ENCODE measurements around the gene CCDC28A. TPM values are rescaled to one million over a fixed set of nuclear protein-coding genes. Genes with fewer than 3 reads are reported as not detected.

CCDC28A gene
- total RNA-seq, 1 donor from 2014 or later: 19.7 TPM

DNA sequence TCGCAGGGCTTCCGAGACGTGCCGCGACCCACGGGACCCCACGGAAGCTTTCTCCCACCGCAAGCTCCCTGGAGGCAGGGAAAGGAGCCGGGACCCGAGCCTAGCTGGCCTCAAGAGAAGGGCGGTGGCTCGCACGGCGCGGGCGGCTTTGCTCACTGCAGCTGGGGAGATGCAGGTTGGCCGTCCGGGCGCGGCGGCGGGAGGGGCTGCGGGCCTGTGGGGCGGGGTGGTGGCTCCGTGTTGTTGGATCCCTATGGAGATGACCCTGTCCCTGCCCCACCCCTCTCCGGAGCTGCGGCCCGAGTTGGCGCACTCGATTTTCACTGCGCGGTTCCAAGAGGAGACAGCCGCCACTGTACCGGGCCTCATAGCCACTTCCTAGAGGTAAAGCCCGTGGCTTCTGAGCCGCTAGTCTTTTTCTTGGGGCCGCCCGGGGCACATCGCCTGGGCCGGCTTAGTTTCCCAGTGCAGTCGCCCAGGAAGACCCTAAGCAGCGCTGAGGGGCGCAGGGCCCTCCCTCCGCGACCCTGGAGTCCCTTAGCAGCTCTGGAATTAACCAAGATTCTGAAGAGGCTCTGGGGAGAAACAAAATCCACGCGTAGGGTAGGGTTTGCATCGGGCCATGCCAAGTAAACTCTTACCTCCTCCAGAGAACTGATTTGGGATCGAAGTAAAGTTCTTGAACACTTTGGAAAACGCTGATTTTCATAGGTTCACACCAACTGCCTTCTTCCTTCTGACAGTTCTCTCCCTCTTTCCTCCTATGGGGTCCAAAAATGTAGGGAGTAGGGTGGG lies 22.4 kb downstream of the CCDC28A start, which contains the start of gene ECT2L:
ECT2L (plus strand) TSS at position 279 of the 795 bp plus-strand sequence. CDS start 17,188 bp downstream, outside the sequence.
- intact Hi-C loops (cut with micrococcal nuclease): no loop called here

DNA sequence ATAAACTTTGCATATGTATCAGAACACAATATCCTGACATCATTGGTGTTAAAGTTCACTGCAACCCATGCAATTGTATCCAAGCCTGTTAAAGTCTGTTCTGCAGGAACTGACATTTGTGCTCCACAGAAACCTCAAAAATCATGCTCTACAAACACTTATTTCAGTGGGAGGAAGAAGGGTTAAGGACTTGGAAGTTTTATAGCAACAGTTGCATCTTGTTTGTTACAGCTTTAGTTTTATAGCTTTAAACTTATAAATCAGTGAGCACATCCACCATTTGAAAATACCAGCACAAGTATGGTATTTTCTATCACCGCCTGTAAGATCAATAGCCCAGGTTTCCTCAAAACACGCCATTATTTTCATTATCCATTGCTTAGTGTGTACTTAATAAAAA lies 23.2 kb downstream of the CCDC28A start:
- intact Hi-C loops (cut with micrococcal nuclease): no loop called here

DNA sequence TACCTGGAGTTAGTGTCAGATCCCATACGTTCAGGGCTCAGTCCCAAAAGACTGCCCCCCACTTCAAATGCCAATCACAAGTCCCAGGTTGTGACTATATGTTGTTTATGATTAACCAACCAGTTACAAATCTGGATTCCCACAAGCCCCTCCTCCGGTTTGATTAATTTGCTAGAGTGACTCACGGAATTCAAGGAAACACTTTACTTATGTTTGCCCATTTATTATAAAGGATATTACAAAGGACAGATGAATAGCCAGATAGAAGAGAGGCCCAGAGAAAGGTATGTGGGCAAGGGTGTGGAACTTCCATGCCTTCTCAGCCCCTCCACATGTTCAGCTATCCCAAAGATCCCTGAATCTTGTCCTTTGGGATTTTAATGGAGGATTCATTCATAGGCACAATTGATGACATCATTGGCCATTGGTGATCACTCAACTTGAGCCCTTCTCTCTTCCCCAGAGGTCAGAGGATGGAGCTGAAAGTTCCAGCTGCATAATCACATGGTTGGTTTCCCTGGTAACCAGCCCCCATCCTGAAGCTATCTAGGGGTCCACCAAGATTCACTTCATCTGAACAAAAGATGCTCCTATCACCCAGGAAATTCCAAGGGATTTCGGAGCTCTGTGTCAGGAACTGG lies 24.4 kb downstream of the CCDC28A start:
- intact Hi-C loops (cut with micrococcal nuclease): no loop called here

DNA sequence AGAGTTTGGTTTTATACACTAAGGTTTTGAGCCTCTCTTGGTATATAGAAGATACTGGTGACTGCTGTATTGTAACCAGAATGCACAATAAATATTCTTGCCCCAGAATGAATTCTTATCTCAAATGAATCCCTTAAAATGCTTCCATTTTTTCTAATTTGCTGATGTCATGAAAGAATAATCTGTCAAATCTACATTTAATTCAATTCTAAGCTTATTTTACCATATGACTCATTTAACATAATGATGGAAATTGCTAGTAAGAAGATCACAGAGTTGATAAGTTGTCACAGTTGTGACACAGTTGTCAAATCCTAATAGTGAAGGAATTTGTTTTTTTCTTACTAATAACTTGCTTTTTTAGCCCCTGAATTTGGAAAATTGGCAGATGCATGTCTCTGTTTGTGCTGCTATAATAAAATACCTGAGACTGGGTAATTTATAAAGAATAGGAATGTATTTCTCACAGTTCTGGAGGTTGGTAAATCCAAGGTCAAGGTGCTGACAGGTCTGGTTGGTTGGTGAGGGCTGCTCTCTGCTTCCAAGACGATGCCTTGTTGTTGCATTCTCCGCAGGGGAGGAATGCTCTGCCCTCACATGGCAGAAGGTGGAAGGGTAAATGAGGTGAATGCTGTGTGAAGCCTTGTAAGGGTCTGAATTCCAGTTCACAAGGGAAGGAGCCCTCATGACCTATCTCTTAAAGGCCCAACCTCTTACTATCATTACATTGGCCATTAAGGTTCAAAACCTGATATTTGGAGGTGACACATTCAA lies 27.0 kb downstream of the CCDC28A start:
- intact Hi-C loops (cut with micrococcal nuclease): no loop called here

DNA sequence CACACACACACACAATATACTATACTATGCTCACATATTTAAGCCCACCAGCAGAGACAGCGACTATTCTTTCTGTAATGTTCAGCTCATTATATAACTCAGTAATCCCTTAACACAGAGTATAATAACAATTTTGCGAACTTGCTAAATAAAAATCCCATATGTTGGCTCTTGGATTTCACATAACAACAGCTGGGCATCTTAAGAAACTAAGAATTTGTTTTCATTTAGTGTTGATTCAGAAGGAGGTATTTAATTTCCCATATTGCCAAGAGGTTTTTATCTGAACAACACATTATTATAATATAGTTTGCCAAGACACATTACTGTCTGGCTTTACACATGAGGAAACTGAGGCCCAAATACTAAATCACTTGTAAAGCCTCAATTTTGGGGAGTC lies 29.8 kb downstream of the CCDC28A start:
- intact Hi-C loops (cut with micrococcal nuclease): no loop called here

DNA sequence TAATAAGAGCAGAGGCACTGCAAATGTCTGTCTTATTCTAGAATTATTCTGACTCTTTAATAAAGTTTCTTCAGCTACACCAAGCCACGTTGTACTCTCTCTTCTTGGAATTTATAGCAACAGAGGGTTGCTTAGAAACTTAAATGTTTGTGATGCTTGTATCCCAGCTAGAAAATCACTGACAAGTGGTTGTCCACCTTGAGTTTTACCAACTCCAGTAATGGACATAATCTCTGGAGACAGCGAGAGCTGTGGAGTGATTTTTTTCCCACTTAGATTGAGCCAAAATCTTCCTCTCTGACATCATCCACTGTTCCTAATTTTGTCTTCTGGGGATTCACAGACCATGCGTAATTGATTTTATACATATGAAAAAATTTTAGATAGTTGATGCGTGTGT lies 30.3 kb downstream of the CCDC28A start:
- intact Hi-C loops (cut with micrococcal nuclease): no loop called here

DNA sequence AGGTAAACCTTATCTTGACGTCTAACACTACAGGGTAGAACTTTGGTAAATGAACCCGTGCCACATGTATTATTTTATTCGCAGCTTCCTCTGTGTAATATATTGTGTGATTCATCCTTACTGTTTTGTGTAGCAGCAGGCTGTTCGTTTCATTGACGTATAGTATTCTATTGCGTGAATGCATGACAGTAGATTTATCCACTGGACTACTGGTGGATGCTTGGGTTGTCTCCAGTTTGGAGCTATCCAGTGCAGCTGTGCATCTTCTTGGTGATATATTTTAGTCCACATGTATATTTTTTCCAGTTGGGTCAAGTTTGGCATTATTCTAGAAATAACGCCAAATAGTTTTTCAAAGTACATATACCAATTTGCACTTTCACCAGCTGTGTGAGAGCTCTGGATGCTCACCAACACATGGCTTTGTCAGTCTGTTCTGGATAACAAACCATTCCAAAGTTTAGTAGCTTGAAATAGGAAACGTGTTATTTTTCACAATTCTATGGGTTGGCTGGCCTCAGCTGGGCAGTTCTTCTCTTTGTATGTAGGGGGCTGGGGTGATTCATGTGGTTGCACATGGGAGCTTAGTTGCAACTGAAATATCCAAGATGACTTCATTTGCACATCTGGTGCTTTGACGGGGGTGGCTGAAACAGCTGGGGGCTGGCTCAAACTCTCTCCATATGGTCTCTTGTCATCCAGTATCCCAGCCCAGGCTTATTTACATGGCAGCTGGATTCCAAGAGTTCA lies 31.6 kb downstream of the CCDC28A start:
- intact Hi-C loops (cut with micrococcal nuclease): no loop called here

DNA sequence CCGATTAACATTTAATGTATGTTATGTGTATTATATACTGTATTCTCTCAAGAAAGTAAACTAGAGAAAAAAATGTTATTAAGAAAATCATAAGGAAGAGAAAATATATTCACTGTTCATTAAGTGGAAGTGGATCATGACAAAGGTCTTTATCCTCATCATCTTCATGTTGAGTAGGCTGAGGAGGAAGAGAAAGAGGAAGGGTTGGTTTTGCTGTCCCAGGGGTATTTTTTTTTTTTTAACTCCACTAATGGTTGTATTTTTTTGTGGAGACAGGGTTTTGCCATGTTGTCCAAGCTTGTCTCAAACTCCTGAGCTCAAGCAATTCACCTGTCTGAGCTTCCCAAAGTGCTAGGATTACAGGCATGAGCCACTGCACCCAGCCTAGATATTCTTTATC lies 33.3 kb downstream of the CCDC28A start:
- intact Hi-C loops (cut with micrococcal nuclease): no loop called here

DNA sequence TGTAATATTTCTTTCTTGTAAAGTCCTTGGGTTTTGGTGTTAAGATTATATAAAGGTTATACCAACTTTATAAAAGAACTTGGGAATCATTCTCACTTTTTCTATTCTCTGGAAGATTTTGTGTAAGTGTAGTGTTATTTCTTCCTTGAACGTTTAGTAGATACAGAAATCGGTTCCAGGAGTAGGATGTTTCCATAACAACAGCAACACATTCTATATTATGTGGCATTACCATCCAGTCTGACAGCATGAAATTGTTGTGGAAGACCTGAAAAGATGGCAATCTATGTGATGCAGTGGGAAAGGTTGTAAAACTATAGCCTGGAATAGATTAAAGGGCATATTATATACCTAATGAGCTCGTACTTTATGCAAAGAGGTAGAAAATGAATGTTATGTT lies 36.1 kb downstream of the CCDC28A start:
- intact Hi-C loops (cut with micrococcal nuclease): loop anchor here (10.0 kb wide), 2 partner anchors 325 to 415 kb away; partner anchors contain the start of gene HECA

DNA sequence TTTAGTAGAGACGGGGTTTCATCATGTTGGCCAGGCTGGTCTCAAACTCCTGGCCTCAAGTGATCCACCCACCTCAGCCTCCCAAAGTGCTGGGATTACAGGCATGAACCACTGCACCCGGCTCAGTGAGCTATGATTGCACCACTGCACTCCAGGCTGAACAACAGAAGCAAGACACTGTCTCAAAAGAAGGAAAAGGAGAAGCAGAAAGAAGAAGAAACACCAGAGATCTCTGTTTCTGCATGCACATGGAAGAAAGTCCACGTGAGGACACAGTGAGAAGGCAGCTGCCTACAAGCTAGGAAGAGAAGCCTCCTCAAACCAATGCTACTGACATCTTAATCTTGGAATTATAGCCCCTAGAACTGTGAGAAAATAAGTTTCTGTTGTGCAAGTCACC lies 38.3 kb downstream of the CCDC28A start:
- intact Hi-C loops (cut with micrococcal nuclease): loop anchor here (10.0 kb wide), 2 partner anchors 323 to 413 kb away; partner anchors contain the start of gene HECA

DNA sequence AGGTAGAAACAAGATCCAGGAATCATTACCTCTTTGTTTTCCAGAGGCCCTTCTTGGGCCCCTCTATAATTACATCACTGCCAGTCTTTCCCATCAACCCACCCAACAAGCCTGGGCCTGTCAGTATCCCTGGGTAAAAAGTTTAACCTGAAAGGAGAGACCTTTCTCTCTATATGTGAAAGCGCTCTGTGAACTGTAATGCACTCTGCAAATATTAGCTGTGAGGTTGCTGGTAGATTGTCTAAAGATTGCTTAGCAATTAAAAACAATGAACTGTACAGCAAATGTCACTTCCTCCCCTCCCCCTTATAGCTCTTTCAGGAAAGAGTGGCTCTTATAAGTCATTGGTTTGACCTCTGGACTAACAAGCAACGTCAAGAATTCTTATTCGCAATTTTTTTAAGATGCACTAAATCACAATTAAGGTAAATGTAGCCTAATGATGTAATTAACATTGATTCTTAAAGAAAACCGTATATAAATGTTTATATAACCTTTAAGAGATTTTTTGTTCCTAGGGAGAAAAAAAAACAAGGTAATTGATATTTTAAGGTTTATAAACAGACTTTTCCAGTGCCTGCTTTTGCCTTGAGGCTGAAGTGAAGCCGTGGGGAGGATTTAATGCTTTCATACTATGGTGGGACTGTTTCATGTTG lies 40.7 kb downstream of the CCDC28A start:
- intact Hi-C loops (cut with micrococcal nuclease): loop anchor here (10.0 kb wide), 2 partner anchors 320 to 410 kb away; partner anchors contain the start of gene HECA

DNA sequence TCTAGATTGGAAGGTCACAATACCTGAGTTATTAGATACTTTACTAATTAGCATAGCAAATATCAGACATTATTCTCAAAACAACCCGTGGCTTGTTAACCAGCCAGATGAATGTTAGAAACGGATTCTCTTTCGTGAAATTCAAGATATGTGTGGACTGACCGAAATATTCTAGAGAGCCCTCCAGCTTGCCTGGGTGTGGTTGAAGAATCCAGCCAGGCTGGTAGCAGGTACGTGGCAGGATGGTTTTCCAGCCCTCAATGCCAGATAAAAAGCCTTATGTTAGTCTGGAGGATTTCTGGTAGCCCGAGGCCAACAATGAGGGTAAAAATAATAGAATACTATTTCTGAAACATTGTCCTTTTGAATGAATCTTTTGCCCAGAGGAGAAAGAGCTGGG lies 41.7 kb downstream of the CCDC28A start:
- intact Hi-C loops (cut with micrococcal nuclease): loop anchor here (5.0 to 10.0 kb wide), 4 partner anchors 297 to 477 kb away; partner anchors contain the start of genes HECA and TXLNB

DNA sequence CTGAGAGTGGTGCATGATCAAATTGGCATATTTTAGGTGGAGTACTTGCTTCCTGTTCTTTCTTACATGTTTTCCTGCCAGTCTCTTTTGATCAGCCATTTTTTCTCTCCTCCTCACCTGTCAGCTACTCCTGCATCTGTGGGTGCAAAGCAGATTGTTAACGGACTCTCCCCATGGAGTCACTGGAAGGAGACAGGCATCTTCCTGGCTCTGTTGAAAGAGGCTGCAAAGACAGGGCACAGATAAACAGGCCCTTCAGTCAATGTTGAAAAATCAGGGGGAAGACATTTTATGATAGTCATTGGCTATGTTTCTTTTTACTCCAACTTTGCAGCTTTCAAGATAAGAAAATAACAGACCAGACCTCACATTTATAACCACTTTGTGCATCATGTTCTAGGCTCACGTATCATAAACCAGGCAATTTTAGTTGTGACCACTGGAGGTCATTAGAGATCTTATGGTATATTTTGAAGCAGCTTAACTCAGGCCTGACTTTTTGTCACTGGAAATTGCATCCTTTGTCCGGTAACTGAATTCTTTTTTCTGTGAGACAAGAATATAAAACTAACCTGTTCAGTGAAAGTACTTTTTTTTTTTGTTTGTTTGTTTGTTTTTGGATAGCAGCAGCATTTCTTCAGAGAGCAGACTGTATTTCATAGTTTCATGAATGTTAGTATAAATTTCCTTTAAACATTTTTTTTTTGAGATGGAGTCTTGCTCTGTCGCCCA lies 42.4 kb downstream of the CCDC28A start:
- intact Hi-C loops (cut with micrococcal nuclease): loop anchor here (1.0 to 10.0 kb wide), 6 partner anchors 172 to 548 kb away; partner anchors contain the start of genes HECA, REPS1 and TXLNB

DNA sequence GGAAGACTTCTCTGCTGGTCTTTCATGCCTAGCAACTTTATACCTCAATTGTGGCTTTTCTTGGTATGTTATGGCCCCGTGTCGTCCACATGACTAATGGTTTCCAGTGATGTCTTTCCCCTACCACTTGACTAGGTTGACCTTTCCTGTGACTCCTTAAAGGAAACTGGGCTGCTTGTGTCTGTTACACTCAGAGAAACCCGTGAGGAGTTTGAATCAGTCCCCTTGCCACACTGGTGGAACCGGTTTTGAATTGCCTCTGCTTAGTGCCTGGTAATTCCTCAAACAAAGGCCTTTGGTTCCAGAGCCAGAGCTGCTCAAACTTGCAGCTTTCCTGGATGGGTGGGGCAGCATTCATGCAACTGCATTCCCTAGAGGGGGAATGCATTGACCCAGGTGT lies 44.2 kb downstream of the CCDC28A start:
- intact Hi-C loops (cut with micrococcal nuclease): loop anchor here (5.0 to 10.0 kb wide), 4 partner anchors 295 to 475 kb away; partner anchors contain the start of genes HECA and TXLNB

DNA sequence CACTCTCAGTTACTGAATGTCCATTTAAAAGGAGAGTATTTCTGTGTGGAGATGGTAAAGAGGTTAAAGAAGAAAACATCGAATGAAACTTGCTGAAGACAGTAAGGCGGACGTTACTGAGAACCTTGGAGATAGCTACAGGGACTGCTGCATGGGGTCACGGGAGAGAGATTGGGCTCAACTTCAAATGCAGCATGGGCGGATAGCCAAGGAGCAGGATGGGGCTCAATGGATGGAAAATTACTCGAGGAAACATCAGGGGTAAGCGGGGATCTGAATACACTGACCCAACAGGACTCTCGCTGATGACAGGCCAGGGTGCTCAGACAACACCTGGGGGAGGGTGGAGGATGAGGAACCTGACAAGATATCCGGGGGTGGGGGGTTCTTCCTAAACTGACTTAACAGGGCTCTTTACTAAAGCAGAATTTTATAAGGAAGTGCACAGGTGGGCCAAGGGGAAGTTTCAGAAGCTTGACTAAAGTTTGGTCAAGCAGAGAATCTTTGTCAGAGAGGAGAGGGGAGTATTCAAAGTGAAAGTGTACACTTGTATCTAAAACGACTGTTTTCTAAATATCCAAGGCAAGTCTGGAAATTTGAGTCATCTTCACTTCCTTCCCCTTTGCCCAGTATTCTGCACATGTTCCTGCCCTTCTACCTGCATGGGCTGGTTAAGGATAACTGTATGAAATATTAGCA lies 45.1 kb downstream of the CCDC28A start:
- intact Hi-C loops (cut with micrococcal nuclease): loop anchor here (5.0 to 10.0 kb wide), 4 partner anchors 294 to 474 kb away; partner anchors contain the start of genes HECA and TXLNB

DNA sequence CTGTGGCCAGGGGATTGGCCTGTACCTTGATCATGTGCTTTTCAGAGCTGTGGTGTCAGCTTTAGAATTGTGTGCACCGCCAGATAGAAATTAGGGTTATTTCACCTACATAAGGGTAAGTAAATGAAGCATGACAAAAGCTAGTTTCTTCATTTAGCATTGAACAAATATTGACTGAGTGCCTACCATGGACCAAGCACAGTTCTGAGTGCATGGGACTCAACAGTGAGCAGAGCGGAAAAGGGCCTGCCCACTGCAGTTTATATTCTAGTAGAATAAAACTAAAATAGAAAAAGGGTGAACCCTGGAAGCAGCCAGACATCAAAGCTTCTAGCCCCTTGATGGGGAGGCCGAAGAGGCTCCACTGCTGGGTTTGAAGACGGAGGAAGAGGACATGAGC lies 48.0 kb downstream of the CCDC28A start:
- intact Hi-C loops (cut with micrococcal nuclease): no loop called here

DNA sequence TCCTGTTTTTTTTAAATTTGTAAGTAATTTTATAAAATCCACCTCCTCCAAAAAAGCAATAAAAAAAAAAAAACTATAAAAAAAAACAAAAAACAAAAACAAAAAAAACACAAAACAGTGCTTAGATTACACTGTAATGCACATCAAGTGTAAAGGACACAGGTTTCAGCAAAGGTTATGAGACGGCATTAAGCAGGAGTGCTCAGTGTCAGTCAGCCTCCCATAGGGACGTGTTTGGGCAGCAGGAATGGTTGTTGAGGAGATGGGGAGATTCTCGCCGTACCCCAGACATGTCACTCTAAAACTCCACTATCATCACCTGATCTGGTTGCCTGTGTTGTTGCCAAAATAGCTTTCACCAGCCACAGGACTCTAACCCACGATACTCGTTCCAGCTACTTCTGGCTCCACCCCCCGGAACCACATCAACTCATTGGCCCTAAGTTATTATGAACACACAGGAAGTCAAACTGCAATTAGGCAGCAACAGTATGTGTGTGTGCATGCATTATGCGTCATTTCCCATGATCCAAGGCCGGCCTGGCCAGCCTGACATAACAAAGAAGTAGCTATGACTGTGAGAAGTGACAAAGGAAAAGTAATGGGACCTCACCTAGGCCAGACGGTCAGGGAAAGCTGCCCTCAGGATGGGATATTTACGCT lies 51.0 kb downstream of the CCDC28A start:
- intact Hi-C loops (cut with micrococcal nuclease): loop anchor here (2.0 kb wide), 1 partner anchor 204 kb away; the partner anchor contains the start of gene ABRACL

DNA sequence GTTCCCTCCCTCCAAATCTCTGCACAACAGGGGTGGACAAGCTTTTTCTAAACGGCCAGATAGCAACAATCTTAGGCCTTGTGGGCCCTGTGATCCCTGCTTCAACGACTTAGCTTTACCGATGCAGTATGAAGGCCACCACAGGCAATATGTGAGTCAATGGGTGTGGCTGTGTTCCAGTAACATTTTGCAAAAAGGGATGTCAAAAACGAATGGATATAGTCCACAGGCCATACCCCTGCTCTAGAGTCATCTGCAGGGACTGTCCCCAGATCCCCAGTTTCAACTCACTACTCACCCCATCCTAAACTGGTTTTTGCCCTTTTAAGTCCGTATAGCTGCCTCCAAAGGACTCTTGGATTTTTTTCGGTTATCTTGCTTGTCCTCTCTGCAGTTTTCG lies 56.7 kb downstream of the CCDC28A start:
- intact Hi-C loops (cut with micrococcal nuclease): no loop called here

Data from T-helper 2 cell treated with Interferon-gamma antibody and Interleukin-4, amounts not matched to agents 100 ng/mL and 5 ng/mL, for 36 hours (primary cell).